Measurements from ENCODE around the gene PSMB1. TPM values are rescaled to one million over a fixed set of nuclear protein-coding genes. Genes with fewer than 3 reads are reported as not detected.
"Not testable (repeated sequence)": the region's sequence is repeated elsewhere in the genome, so short reads cannot be mapped to it uniquely, and the experiment has no call there.

PSMB1 gene
- total and polyA plus RNA-seq, 2 donors (not counting 3 experiments of a cell fraction or from before 2014, with no cell fraction given): 198 to 560 TPM

- FAIRE-seq (no peak), DNase-seq (ENCODE audit: low read depth, low spot score) (no peak)
- no peak overlapping the region for H2AFZ ChIP-seq (ENCODE audit: low read depth, low read length)
- CTCF ChIA-PET: no interaction called here
- H3K27ac ChIP-seq (ENCODE audit: insufficient read depth, low read depth, low read length): no peak overlapping the region
- no peaks in the 10 kb centered on the region for H3K4me1 ChIP-seq (ENCODE audit: control insufficient read depth, extremely low read depth, insufficient read depth, low read length)
- POLR2A ChIA-PET: no interaction called here
- no peak overlapping the region for H3K9ac ChIP-seq (replicated peaks; ENCODE audit: extremely low read depth, insufficient read depth, low read length)
- no peaks in the 10 kb centered on the region for H3K9me1 ChIP-seq (replicated peaks; ENCODE audit: control insufficient read depth, extremely low read depth, insufficient read depth, low read length)
- no peaks in the 10 kb centered on the region for H4K20me1 ChIP-seq (replicated peaks; ENCODE audit: control insufficient read depth, extremely low read depth, insufficient read depth, low read length)
- no TSS peak for BruUV-seq (replicated peaks)
- no peaks in the 10 kb centered on the region for H3K9me3 ChIP-seq (replicated peaks; ENCODE audit: control insufficient read depth, insufficient read depth, low read length)
- no peak overlapping the region for H3K4me3 ChIP-seq (replicated peaks in 1 of 3; ENCODE audit: insufficient read depth in 1 of 3, low read depth in 1 of 3, low read length in 3 of 3)
- no peak overlapping the region for H3K4me2 ChIP-seq (ENCODE audit: insufficient read depth, low read length)
- H3K36me3 ChIP-seq (ENCODE audit: control insufficient read depth in 2 of 2, extremely low read depth in 1 of 2, insufficient read depth in 2 of 2, low read length in 2 of 2): no peaks in the 10 kb centered on the region
- intact Hi-C loops (cut with micrococcal nuclease) (no loop called here), dilution Hi-C loops (cut with MboI; ENCODE audit: extremely low pct_ligation_motif_present, low sequenced_read_pairs) (no loop called here)
- no peak for TF ChIP-seq POLR2AphosphoS5 (IDR thresholded peaks at IDR 0.05; ENCODE audit: insufficient read depth, low read depth, low read length)
- H3K79me2 ChIP-seq (ENCODE audit: control insufficient read depth, insufficient read depth, low read length): no peaks in the 10 kb centered on the region
- peaks cover 0 to 2% of the 10 kb centered on the region in 2 experiments for H3K27me3 ChIP-seq (ENCODE audit: control insufficient read depth in 2 of 2, insufficient read depth in 2 of 2, low read length in 2 of 2)
Observed at GRCh38 chr6:170503414-170503761, 49.7 kb downstream of the PSMB1 start.

- H3K4me3 ChIP-seq (replicated peaks in 1 of 3; ENCODE audit: insufficient read depth in 1 of 3, low read depth in 1 of 3, low read length in 3 of 3): not testable (repeated sequence)
Observed at GRCh38 chr6:170502733-170503413, 50.2 kb downstream of the PSMB1 start.

GRCh38 chr6:170502268-170502667, 50.8 kb downstream of the PSMB1 start:
- intact Hi-C loops (cut with micrococcal nuclease); H3K4me3 ChIP-seq (replicated peaks in 1 of 3; ENCODE audit: insufficient read depth in 1 of 3, low read depth in 1 of 3, low read length in 3 of 3); H3K27ac ChIP-seq (ENCODE audit: insufficient read depth, low read depth, low read length); FAIRE-seq; H3K27me3 ChIP-seq (ENCODE audit: control insufficient read depth in 2 of 2, insufficient read depth in 2 of 2, low read length in 2 of 2); H3K4me2 ChIP-seq (ENCODE audit: insufficient read depth, low read length); H4K20me1 ChIP-seq (replicated peaks; ENCODE audit: control insufficient read depth, extremely low read depth, insufficient read depth, low read length); dilution Hi-C loops (cut with MboI; ENCODE audit: extremely low pct_ligation_motif_present, low sequenced_read_pairs); H3K9ac ChIP-seq (replicated peaks; ENCODE audit: extremely low read depth, insufficient read depth, low read length); DNase-seq (ENCODE audit: low read depth, low spot score); H2AFZ ChIP-seq (ENCODE audit: low read depth, low read length); BruUV-seq (replicated peaks); POLR2A ChIA-PET; CTCF ChIA-PET; H3K9me3 ChIP-seq (replicated peaks; ENCODE audit: control insufficient read depth, insufficient read depth, low read length); H3K9me1 ChIP-seq (replicated peaks; ENCODE audit: control insufficient read depth, extremely low read depth, insufficient read depth, low read length); H3K79me2 ChIP-seq (ENCODE audit: control insufficient read depth, insufficient read depth, low read length); H3K4me1 ChIP-seq (ENCODE audit: control insufficient read depth, extremely low read depth, insufficient read depth, low read length); H3K36me3 ChIP-seq (ENCODE audit: control insufficient read depth in 2 of 2, extremely low read depth in 1 of 2, insufficient read depth in 2 of 2, low read length in 2 of 2): not testable (repeated sequence)

More at GRCh38 chr6:170502733-170503413, 50.2 kb downstream of the PSMB1 start:
- H3K4me2 ChIP-seq (ENCODE audit: insufficient read depth, low read length); CTCF ChIA-PET; H3K9me1 ChIP-seq (replicated peaks; ENCODE audit: control insufficient read depth, extremely low read depth, insufficient read depth, low read length); H3K27ac ChIP-seq (ENCODE audit: insufficient read depth, low read depth, low read length); H4K20me1 ChIP-seq (replicated peaks; ENCODE audit: control insufficient read depth, extremely low read depth, insufficient read depth, low read length); H3K27me3 ChIP-seq (ENCODE audit: control insufficient read depth in 2 of 2, insufficient read depth in 2 of 2, low read length in 2 of 2); POLR2A ChIA-PET; H2AFZ ChIP-seq (ENCODE audit: low read depth, low read length); BruUV-seq (replicated peaks); FAIRE-seq; H3K9ac ChIP-seq (replicated peaks; ENCODE audit: extremely low read depth, insufficient read depth, low read length); H3K36me3 ChIP-seq (ENCODE audit: control insufficient read depth in 2 of 2, extremely low read depth in 1 of 2, insufficient read depth in 2 of 2, low read length in 2 of 2); H3K79me2 ChIP-seq (ENCODE audit: control insufficient read depth, insufficient read depth, low read length); H3K4me1 ChIP-seq (ENCODE audit: control insufficient read depth, extremely low read depth, insufficient read depth, low read length); H3K9me3 ChIP-seq (replicated peaks; ENCODE audit: control insufficient read depth, insufficient read depth, low read length); intact Hi-C loops (cut with micrococcal nuclease); dilution Hi-C loops (cut with MboI; ENCODE audit: extremely low pct_ligation_motif_present, low sequenced_read_pairs); DNase-seq (ENCODE audit: low read depth, low spot score): not testable (repeated sequence)
